ENCODE measurements around the gene ADAMTS7.
"Not testable (repeated sequence)": the region's sequence is repeated elsewhere in the genome, so short reads cannot be mapped to it uniquely, and the experiment has no call there.

GRCh38 chr15:78779975-78780374 lies 31.3 kb downstream of the ADAMTS7 start:
- not testable (repeated sequence) for TF ChIP-seq EZH2 (IDR thresholded peaks at IDR 0.05; ENCODE audit: borderline replicate concordance, insufficient read depth, low read depth, low read length, poor library complexity, severe bottlenecking)
- TF ChIP-seq, protein P1, sequence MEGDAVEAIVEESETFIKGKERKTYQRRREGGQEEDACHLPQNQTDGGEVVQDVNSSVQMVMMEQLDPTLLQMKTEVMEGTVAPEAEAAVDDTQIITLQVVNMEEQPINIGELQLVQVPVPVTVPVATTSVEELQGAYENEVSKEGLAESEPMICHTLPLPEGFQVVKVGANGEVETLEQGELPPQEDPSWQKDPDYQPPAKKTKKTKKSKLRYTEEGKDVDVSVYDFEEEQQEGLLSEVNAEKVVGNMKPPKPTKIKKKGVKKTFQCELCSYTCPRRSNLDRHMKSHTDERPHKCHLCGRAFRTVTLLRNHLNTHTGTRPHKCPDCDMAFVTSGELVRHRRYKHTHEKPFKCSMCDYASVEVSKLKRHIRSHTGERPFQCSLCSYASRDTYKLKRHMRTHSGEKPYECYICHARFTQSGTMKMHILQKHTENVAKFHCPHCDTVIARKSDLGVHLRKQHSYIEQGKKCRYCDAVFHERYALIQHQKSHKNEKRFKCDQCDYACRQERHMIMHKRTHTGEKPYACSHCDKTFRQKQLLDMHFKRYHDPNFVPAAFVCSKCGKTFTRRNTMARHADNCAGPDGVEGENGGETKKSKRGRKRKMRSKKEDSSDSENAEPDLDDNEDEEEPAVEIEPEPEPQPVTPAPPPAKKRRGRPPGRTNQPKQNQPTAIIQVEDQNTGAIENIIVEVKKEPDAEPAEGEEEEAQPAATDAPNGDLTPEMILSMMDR (IDR thresholded peaks at IDR 0.05): not testable (repeated sequence)

Measured in B cell (primary cell).